ENCODE measurements around the gene DES. TPM values are rescaled to one million over a fixed set of nuclear protein-coding genes. Genes with fewer than 3 reads are reported as not detected.

Gene DES
- total RNA-seq, 2 donors from 2014 or later, result 1.1 to 3.5 TPM

- no peak overlapping the region for H3K27ac Mint-ChIP-seq
- TF ChIP-seq, protein P1, sequence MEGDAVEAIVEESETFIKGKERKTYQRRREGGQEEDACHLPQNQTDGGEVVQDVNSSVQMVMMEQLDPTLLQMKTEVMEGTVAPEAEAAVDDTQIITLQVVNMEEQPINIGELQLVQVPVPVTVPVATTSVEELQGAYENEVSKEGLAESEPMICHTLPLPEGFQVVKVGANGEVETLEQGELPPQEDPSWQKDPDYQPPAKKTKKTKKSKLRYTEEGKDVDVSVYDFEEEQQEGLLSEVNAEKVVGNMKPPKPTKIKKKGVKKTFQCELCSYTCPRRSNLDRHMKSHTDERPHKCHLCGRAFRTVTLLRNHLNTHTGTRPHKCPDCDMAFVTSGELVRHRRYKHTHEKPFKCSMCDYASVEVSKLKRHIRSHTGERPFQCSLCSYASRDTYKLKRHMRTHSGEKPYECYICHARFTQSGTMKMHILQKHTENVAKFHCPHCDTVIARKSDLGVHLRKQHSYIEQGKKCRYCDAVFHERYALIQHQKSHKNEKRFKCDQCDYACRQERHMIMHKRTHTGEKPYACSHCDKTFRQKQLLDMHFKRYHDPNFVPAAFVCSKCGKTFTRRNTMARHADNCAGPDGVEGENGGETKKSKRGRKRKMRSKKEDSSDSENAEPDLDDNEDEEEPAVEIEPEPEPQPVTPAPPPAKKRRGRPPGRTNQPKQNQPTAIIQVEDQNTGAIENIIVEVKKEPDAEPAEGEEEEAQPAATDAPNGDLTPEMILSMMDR (conservative IDR thresholded peaks at IDR 0.05), result no peak
Observed at GRCh38 chr2:219435701-219436100, 17.5 kb downstream of the DES start.

GRCh38 chr2:219436491-219436890, 18.3 kb downstream of the DES start:
- Histone ChIP-seq H3K27me3 (ENCODE audit: control insufficient read depth, insufficient read depth, low read length, poor library complexity, severe bottlenecking) (peaks cover 53% of the 10 kb centered on the region), H3K36me3 (ENCODE audit: control insufficient read depth, insufficient read depth, low read length) (no peaks in the 10 kb centered on the region), H3K4me3 (ENCODE audit: low read length) (no peak overlapping the region), H3K9ac (ENCODE audit: extremely low read depth, low read length, poor library complexity, severe bottlenecking) (no peak overlapping the region), H3K9me3 (ENCODE audit: control insufficient read depth, low read length) (no peaks in the 10 kb centered on the region), H3K27ac (ENCODE audit: low read depth, low read length) (no peak overlapping the region), H3K4me1 (ENCODE audit: control insufficient read depth, insufficient read depth, low read length) (peaks cover 4% of the 10 kb centered on the region)
- Mint-ChIP-seq H3K4me1 (peaks cover 9% of the 10 kb centered on the region), H3K27me3 (ENCODE audit: insufficient read depth) (peaks cover 32% of the 10 kb centered on the region), H3K36me3 (ENCODE audit: low read depth) (no peaks in the 10 kb centered on the region), H3K9me3 (no peaks in the 10 kb centered on the region), H3K4me3 (no peak overlapping the region), H3K27ac (no peak overlapping the region)
- TF ChIP-seq, protein P1 (conservative IDR thresholded peaks at IDR 0.05), result no peak
- WGBS, 2 experiments (ENCODE audit: insufficient coverage in 1 of 2, insufficient read length in 1 of 2), result 86 to 100% methylated on average over 1 to 5 of the region's 5 CpGs
- no peak for DNase-seq

More at GRCh38 chr2:219435701-219436100, 17.5 kb downstream of the DES start:
- no peak overlapping the region for H3K9ac ChIP-seq (ENCODE audit: extremely low read depth, low read length, poor library complexity, severe bottlenecking)
- peaks cover 24% of the 10 kb centered on the region for H3K27me3 Mint-ChIP-seq (ENCODE audit: insufficient read depth)
- no peaks in the 10 kb centered on the region for H3K36me3 Mint-ChIP-seq (ENCODE audit: low read depth)
- peak overlapping the region; percentile 27 for H3K4me3 Mint-ChIP-seq
- no peaks in the 10 kb centered on the region for H3K9me3 Mint-ChIP-seq
- WGBS, 2 experiments (ENCODE audit: insufficient coverage in 1 of 2, insufficient read length in 1 of 2), result 90 to 100% methylated on average over 2 to 6 of the region's 6 CpGs
- H3K4me3 ChIP-seq (ENCODE audit: low read length), result no peak overlapping the region
- peak; percentile 41 for DNase-seq
- peaks cover 45% of the 10 kb centered on the region for H3K27me3 ChIP-seq (ENCODE audit: control insufficient read depth, insufficient read depth, low read length, poor library complexity, severe bottlenecking)
- no peaks in the 10 kb centered on the region for H3K9me3 ChIP-seq (ENCODE audit: control insufficient read depth, low read length)
- H3K27ac ChIP-seq (ENCODE audit: low read depth, low read length), result no peak overlapping the region
- peaks cover 4% of the 10 kb centered on the region for H3K4me1 ChIP-seq (ENCODE audit: control insufficient read depth, insufficient read depth, low read length)
- H3K36me3 ChIP-seq (ENCODE audit: control insufficient read depth, insufficient read depth, low read length), result no peaks in the 10 kb centered on the region
- peaks cover 5% of the 10 kb centered on the region for H3K4me1 Mint-ChIP-seq

DNA sequence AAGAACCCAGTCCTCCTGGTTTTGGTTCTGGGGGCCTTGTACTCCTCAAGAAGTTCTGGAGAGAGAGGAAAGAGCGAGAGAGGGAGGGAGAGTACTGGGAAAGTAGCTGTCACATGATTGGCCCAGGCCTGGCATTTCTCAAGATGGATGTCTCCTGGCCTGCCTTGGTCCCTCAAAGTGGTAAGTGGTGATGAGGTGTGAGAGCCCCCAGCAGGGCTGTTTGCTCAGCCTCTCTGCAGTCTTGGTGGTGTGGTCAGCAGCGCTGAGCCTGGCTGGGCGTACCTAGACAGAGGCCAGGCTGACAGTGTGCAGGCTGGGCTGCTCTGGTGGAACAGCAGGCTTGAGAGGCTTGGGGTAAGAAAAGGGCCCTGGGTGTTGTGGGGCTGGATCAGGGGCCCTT, 19.0 kb downstream of the DES start:
- Histone ChIP-seq H3K27ac (ENCODE audit: low read depth, low read length) (no peak overlapping the region), H3K9ac (ENCODE audit: extremely low read depth, low read length, poor library complexity, severe bottlenecking) (no peak overlapping the region), H3K36me3 (ENCODE audit: control insufficient read depth, insufficient read depth, low read length) (no peaks in the 10 kb centered on the region), H3K9me3 (ENCODE audit: control insufficient read depth, low read length) (no peaks in the 10 kb centered on the region), H3K27me3 (ENCODE audit: control insufficient read depth, insufficient read depth, low read length, poor library complexity, severe bottlenecking) (peaks cover 54% of the 10 kb centered on the region), H3K4me1 (ENCODE audit: control insufficient read depth, insufficient read depth, low read length) (peaks cover 4% of the 10 kb centered on the region), H3K4me3 (ENCODE audit: low read length) (no peak overlapping the region)
- peak; percentile 76 for DNase-seq
- Mint-ChIP-seq H3K27ac (no peak overlapping the region), H3K36me3 (ENCODE audit: low read depth) (no peaks in the 10 kb centered on the region), H3K27me3 (ENCODE audit: insufficient read depth) (peaks cover 33% of the 10 kb centered on the region), H3K4me3 (no peak overlapping the region), H3K9me3 (no peaks in the 10 kb centered on the region), H3K4me1 (peaks cover 10% of the 10 kb centered on the region)
- WGBS, 2 experiments (ENCODE audit: insufficient coverage in 1 of 2, insufficient read length in 1 of 2), result 79% methylated on average over 3 of the region's 3 CpGs; no CpG with 5 or more reads in 1 of the 2 experiments
- TF ChIP-seq, protein P1 (conservative IDR thresholded peaks at IDR 0.05), result no peak

All from endodermal cell (in vitro differentiated cells).